HEK293T (cell line): ENCODE results near the gene FSTL4.

ENCODE experiments used
- CTCF ChIA-PET: fragments of 350-600 bp; formaldehyde crosslinking; extraction: SDS; loops from one replicate; lab custom pipeline; 2021; ENCODE audit warnings: antibody characterized with exemption, inconsistent platforms; lab: Yijun Ruan, JAX
- POLR2A ChIA-PET: fragments of 350-600 bp; formaldehyde crosslinking; extraction: SDS; loops from one replicate; lab custom pipeline; 2020; ENCODE audit warnings: antibody characterized with exemption, inconsistent platforms; lab: Yijun Ruan, JAX
- DNase-seq: peaks from one replicate; pipeline ENCODE4 v3.0.0; 2012; ENCODE audit warnings: mixed read lengths; ENCODE audit errors: extremely low spot score
- ARNT ChIP-seq: fragments of 450-650 bp; IDR thresholded peaks from 2 replicates; pipeline ENCODE4 v1.6.1; 2017; ENCODE audit warnings: mild to moderate bottlenecking
- BHLHE40 ChIP-seq: fragments of 450-650 bp; IDR thresholded peaks from 2 replicates; pipeline ENCODE4 v1.6.1; 2016; ENCODE audit warnings: mild to moderate bottlenecking, moderate library complexity, borderline replicate concordance
- CTBP1 ChIP-seq: fragments of 450-650 bp; IDR thresholded peaks from 2 replicates; pipeline ENCODE4 v1.6.1; 2016; ENCODE audit warnings: borderline replicate concordance
- ELF4 ChIP-seq: fragments of 450-650 bp; IDR thresholded peaks from 2 replicates; pipeline ENCODE4 v1.6.1; 2017; ENCODE audit warnings: antibody characterized with exemption
- FOXA1 ChIP-seq: fragments of 450-650 bp; IDR thresholded peaks from 2 replicates; pipeline ENCODE4 v1.6.1; 2016; ENCODE audit warnings: mild to moderate bottlenecking
- FOXK2 ChIP-seq: fragments of 450-650 bp; IDR thresholded peaks from 2 replicates; pipeline ENCODE4 v1.6.1; 2016; ENCODE audit warnings: mild to moderate bottlenecking
- FOXM1 ChIP-seq: fragments of 450-650 bp; IDR thresholded peaks from 2 replicates; pipeline ENCODE4 v1.6.1; 2017; ENCODE audit warnings: mild to moderate bottlenecking, borderline replicate concordance
- HDGF ChIP-seq: fragments of 450-650 bp; IDR thresholded peaks from 2 replicates; pipeline ENCODE4 v1.6.1; 2017; ENCODE audit warnings: antibody characterized with exemption, borderline replicate concordance
- L3MBTL2 ChIP-seq: fragments of 450-650 bp; conservative IDR thresholded peaks from 2 replicates; pipeline ENCODE4 v1.6.1; 2016; ENCODE audit warnings: mild to moderate bottlenecking
- LEF1 ChIP-seq: fragments of 450-650 bp; IDR thresholded peaks from 2 replicates; pipeline ENCODE4 v1.6.1; 2017; ENCODE audit warnings: mild to moderate bottlenecking, borderline replicate concordance
- NFRKB ChIP-seq: fragments of 450-650 bp; IDR thresholded peaks from 2 replicates; pipeline ENCODE4 v1.6.1; 2016; ENCODE audit warnings: mild to moderate bottlenecking, moderate library complexity
- PKNOX1 ChIP-seq: fragments of 450-650 bp; IDR thresholded peaks from 2 replicates; pipeline ENCODE4 v1.6.1; 2016
- SP1 ChIP-seq: fragments of 450-650 bp; IDR thresholded peaks from 2 replicates; pipeline ENCODE4 v1.6.1; 2017
- SUZ12 ChIP-seq: fragments of 450-650 bp; IDR thresholded peaks from 2 replicates; pipeline ENCODE4 v1.6.1; 2016; ENCODE audit warnings: mild to moderate bottlenecking
- TARDBP ChIP-seq: fragments of 450-650 bp; IDR thresholded peaks from 2 replicates; pipeline ENCODE4 v1.6.1; 2016
- ZNF384 ChIP-seq: fragments of 450-650 bp; IDR thresholded peaks from 2 replicates; pipeline ENCODE4 v1.6.1; 2016

The FSTL4 gene

GRCh38 chr5:133381571-133382365 lies 230.6 kb downstream of the FSTL4 start:
- CTCF ChIA-PET: no interaction called here
- DNase-seq: no peak
- POLR2A ChIA-PET: no interaction called here
- TF ChIP-seq FOXK2 (no peak), SUZ12 (no peak), ELF4 (no peak), ARNT (no peak), CTBP1 (no peak), FOXM1 (no peak), BHLHE40 (no peak), NFRKB (no peak), TARDBP (no peak), PKNOX1 (no peak), ZNF384 (no peak), SP1 (no peak), FOXA1 (no peak), L3MBTL2 (no peak), LEF1 (no peak), HDGF (no peak)

GRCh38 chr5:133381041-133381440 lies 231.3 kb downstream of the FSTL4 start:
- POLR2A ChIA-PET: no interaction called here
- no peak for DNase-seq
- CTCF ChIA-PET: no interaction called here
- TF ChIP-seq SUZ12 (no peak), FOXK2 (no peak), ARNT (no peak), HDGF (no peak), CTBP1 (no peak), TARDBP (no peak), LEF1 (no peak), ELF4 (no peak), ZNF384 (no peak), FOXA1 (no peak), FOXM1 (no peak), PKNOX1 (no peak), NFRKB (no peak), SP1 (no peak), L3MBTL2 (no peak), BHLHE40 (no peak)

- TF ChIP-seq TARDBP (no peak), HDGF (no peak), NFRKB (no peak), ZNF384 (peak; percentile 18; the same call in 1 of the 2 replicates)
- DNase-seq: no peak
- CTCF ChIA-PET: no interaction called here
- POLR2A ChIA-PET: no interaction called here
Observed at GRCh38 chr5:133377736-133378135, 234.6 kb downstream of the FSTL4 start.

GRCh38 chr5:133376986-133377385 lies 235.4 kb downstream of the FSTL4 start:
- ChIA-PET POLR2A (no interaction called here), CTCF (no interaction called here)
- DNase-seq: no peak
- TF ChIP-seq ELF4: no peak
- TF ChIP-seq FOXA1: no peak
- no peak for TF ChIP-seq LEF1
- TF ChIP-seq HDGF: no peak
- no peak for TF ChIP-seq ARNT
- no peak for TF ChIP-seq CTBP1
- no peak for TF ChIP-seq PKNOX1
- TF ChIP-seq FOXK2: no peak
- TF ChIP-seq SP1: no peak
- no peak for TF ChIP-seq ZNF384
- TF ChIP-seq SUZ12: no peak
- TF ChIP-seq FOXM1: no peak
- TF ChIP-seq BHLHE40: no peak
- no peak for TF ChIP-seq TARDBP

GRCh38 chr5:133373121-133373870 lies 239.0 kb downstream of the FSTL4 start:
- TF ChIP-seq ARNT (no peak), PKNOX1 (no peak), FOXM1 (no peak), CTBP1 (no peak), SUZ12 (no peak)
- POLR2A ChIA-PET: no interaction called here
- no peak for DNase-seq
- CTCF ChIA-PET: interaction anchor here (0.5 to 0.6 kb wide), 2 partner anchors 54 to 284 kb away, joined by 3 read pairs; no protein-coding TSS in a partner anchor
